Right lobe of liver (tissue), 4 donors: ENCODE results near the gene PLXNA4.

Experiments
- CTCF ChIP-seq, 4 donors: fragments of 200-600 bp in 3 of 4; fragments of 450-650 bp in 1 of 4; IDR thresholded peaks; one replicate each; pipeline versions ENCODE4 v1.5.1 to v1.8.0; 2016 to 2022; ENCODE audit warnings: antibody characterized with exemption in 4 of 4, mild to moderate bottlenecking in 2 of 4
- POLR2A ChIP-seq: fragments of 450-650 bp; IDR thresholded peaks from one replicate; pipeline ENCODE4 v1.6.1; 2017; ENCODE audit warnings: antibody characterized with exemption, mild to moderate bottlenecking
- donor health status: DM: no; HTN: no; CAD: no.
- donor health status: DM: no; HTN: no; CAD: no.
- donor health status: DM: no; HTN: yes; CAD: no.

- no peak for TF ChIP-seq POLR2A
- TF ChIP-seq CTCF (IDR thresholded peaks at IDR 0.05): no peak
Measured at GRCh38 chr7:132113536-132114371, 462.5 kb downstream of the PLXNA4 start.
